Natural killer cell (primary cell): ENCODE data around the gene TBC1D22B. TPM values are rescaled to one million over a fixed set of nuclear protein-coding genes. Genes with fewer than 3 reads are reported as not detected.

Experiments
- ATAC-seq, 3 donors: fragments of 150-1000 bp in 2 of 3; fragments of 200-7000 bp in 1 of 3; cut with Tn5 transposase; 1 replicate in 1 of 3; 2 replicates in 2 of 3; pipeline ENCODE4 v1.10.0; 2021; ENCODE audit warnings: mild to moderate bottlenecking in 2 of 3, moderate library complexity in 2 of 3
- DNase-seq, 2 donors: peaks; one replicate each; pipeline versions ENCODE4 v3.0.0 to v3.0.0-alpha.2; 2013 to 2021; ENCODE audit warnings: mixed read lengths in 1 of 2
- H3K27ac ChIP-seq: one replicate; pipeline ENCODE4 v1.5.1; 2013; ENCODE audit warnings: mild to moderate bottlenecking, low read length
- H3K27me3 ChIP-seq: one replicate; pipeline ENCODE4 v1.6.1; 2013; ENCODE audit warnings: low read length; ENCODE audit not compliant: control insufficient read depth, insufficient read depth
- H3K36me3 ChIP-seq: one replicate; pipeline ENCODE4 v1.6.1; 2013; ENCODE audit warnings: low read length; ENCODE audit not compliant: control insufficient read depth, insufficient read depth
- H3K4me1 ChIP-seq: one replicate; pipeline ENCODE4 v1.6.1; 2013; ENCODE audit warnings: low read length; ENCODE audit not compliant: control insufficient read depth, insufficient read depth
- H3K4me3 ChIP-seq: one replicate; pipeline ENCODE4 v1.5.1; 2013; ENCODE audit warnings: low read length
- H3K9me3 ChIP-seq: one replicate; pipeline ENCODE4 v1.6.1; 2013; ENCODE audit warnings: low read length; ENCODE audit not compliant: control insufficient read depth, insufficient read depth
- H3K27ac Mint-ChIP-seq, 2 donors: one replicate each; pipeline ENCODE4 v1.8.0; 2022; ENCODE audit warnings: mild to moderate bottlenecking in 2 of 2, mixed read lengths in 2 of 2, moderate library complexity in 1 of 2
- H3K27me3 Mint-ChIP-seq, 2 donors: one replicate each; pipeline ENCODE4 v1.8.0; 2022; ENCODE audit warnings: low read depth in 2 of 2, mixed read lengths in 2 of 2
- H3K36me3 Mint-ChIP-seq: one replicate; pipeline ENCODE4 v1.8.0; 2022; ENCODE audit warnings: mixed read lengths
- H3K4me1 Mint-ChIP-seq, 2 donors: one replicate each; pipeline ENCODE4 v1.8.0; 2022; ENCODE audit warnings: mixed read lengths in 2 of 2
- H3K4me3 Mint-ChIP-seq: one replicate; pipeline ENCODE4 v1.8.0; 2022; ENCODE audit warnings: mild to moderate bottlenecking, moderate library complexity, mixed read lengths
- H3K9me3 Mint-ChIP-seq, 2 donors: one replicate each; pipeline ENCODE4 v1.8.0; 2022; ENCODE audit warnings: mixed read lengths in 2 of 2
- WGBS: methylation state at CpG from one replicate; pipeline ENCODE4 v1.1.7; 2013; ENCODE audit warnings: missing lambda C conversion rate; ENCODE audit not compliant: insufficient coverage; 5-methylcytosine and 5-hydroxymethylcytosine counted together
- intact Hi-C: fragments of 100-400 bp; cut with micrococcal nuclease; formaldehyde crosslinking; loops from one replicate; pipeline ENCODE4 v1.14.2; 2022
- total RNA-seq, 4 donors: library from RNA; stranded (reverse); fragments of 120-200 nt in 1 of 4; gene quantifications; one replicate each; pipeline versions ENCODE4 v1.2.3 to v1.2.4, GENCODE V29; 2013 to 2022
- TF ChIP-seq, protein P1 (sequence below): fragments of 200-600 bp; IDR thresholded peaks from one replicate; pipeline ENCODE4 v1.8.0; 2022; ENCODE audit warnings: antibody characterized with exemption

TBC1D22B gene
- total RNA-seq, 3 donors from 2014 or later (not counting 1 experiment from before 2014, with no cell fraction given) = 8.0 to 12.1 (median 12.0) TPM

DNA sequence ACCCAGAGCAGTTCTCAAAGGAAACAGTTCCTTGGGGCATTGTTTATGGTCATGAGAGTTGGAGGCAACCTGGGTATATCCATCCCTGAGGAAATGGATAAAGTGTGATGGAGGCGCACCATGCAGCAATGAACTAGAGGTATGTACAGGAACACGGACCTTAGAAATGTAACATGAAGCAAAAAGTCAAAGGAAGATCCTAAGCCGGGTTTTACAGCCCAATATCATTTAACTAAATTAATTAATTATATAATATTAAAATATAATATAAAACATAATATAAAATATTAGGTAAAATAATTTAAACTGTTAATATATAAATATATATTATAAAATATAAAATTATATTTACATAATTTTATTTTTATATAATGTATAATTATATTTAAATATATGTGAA, 52.1 kb downstream of the TBC1D22B start:
- no peak overlapping the region for H3K27ac Mint-ChIP-seq
- WGBS = 89% methylated on average over 1 of the region's 3 CpGs
- H3K36me3 ChIP-seq = peaks cover 26% of the 10 kb centered on the region
- no peak overlapping the region for H3K4me3 ChIP-seq
- no peaks in the 10 kb centered on the region for H3K9me3 Mint-ChIP-seq
- peaks cover 3% of the 10 kb centered on the region for H3K4me1 ChIP-seq
- intact Hi-C loops = no loop called here
- H3K27me3 ChIP-seq = no peaks in the 10 kb centered on the region
- H3K4me1 Mint-ChIP-seq = peaks cover 2% of the 10 kb centered on the region in 2 donors
- TF ChIP-seq, protein P1, sequence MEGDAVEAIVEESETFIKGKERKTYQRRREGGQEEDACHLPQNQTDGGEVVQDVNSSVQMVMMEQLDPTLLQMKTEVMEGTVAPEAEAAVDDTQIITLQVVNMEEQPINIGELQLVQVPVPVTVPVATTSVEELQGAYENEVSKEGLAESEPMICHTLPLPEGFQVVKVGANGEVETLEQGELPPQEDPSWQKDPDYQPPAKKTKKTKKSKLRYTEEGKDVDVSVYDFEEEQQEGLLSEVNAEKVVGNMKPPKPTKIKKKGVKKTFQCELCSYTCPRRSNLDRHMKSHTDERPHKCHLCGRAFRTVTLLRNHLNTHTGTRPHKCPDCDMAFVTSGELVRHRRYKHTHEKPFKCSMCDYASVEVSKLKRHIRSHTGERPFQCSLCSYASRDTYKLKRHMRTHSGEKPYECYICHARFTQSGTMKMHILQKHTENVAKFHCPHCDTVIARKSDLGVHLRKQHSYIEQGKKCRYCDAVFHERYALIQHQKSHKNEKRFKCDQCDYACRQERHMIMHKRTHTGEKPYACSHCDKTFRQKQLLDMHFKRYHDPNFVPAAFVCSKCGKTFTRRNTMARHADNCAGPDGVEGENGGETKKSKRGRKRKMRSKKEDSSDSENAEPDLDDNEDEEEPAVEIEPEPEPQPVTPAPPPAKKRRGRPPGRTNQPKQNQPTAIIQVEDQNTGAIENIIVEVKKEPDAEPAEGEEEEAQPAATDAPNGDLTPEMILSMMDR = no peak
- no peaks in the 10 kb centered on the region for H3K9me3 ChIP-seq
- no peak overlapping the region for H3K27ac ChIP-seq
- DNase-seq = no peak
- no peak for ATAC-seq
- no peaks in the 10 kb centered on the region for H3K36me3 Mint-ChIP-seq
- H3K4me3 Mint-ChIP-seq = no peak overlapping the region
- H3K27me3 Mint-ChIP-seq = no peaks in the 10 kb centered on the region

DNA sequence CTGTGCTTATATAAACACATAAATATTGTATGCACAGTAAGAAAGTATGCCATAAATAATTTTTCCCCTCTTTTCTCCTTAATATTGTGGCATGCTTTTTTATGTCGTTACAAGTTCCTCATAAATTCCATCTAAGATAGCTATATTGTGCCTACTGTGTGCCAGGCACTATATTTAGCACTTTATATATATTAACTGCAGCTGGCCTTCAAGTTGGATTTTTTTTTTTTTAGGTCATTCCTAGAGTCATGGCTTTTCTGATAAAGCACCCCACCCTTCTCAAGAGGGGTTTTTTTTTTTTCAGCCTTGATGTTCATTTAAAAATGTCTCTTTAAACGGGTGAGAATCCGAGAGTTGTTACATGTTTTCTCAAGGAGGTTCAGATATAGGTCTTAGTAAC, 53.4 kb downstream of the TBC1D22B start:
- Histone ChIP-seq H3K4me1 (peaks cover 6% of the 10 kb centered on the region), H3K36me3 (peaks cover 30% of the 10 kb centered on the region), H3K9me3 (no peaks in the 10 kb centered on the region), H3K27me3 (no peaks in the 10 kb centered on the region), H3K4me3 (no peak overlapping the region), H3K27ac (no peak overlapping the region)
- DNase-seq = no peak
- TF ChIP-seq, protein P1 = no peak
- Mint-ChIP-seq H3K36me3 (no peaks in the 10 kb centered on the region), H3K4me1 (peaks cover 5 to 6% of the 10 kb centered on the region in 2 donors), H3K27me3 (no peaks in the 10 kb centered on the region), H3K27ac (peak overlapping the region in 1 of 2 donors; percentile 19), H3K4me3 (no peak overlapping the region), H3K9me3 (no peaks in the 10 kb centered on the region)
- intact Hi-C loops = no loop called here
- WGBS = 98% methylated on average over 3 of the region's 3 CpGs
- no peak for ATAC-seq

DNA sequence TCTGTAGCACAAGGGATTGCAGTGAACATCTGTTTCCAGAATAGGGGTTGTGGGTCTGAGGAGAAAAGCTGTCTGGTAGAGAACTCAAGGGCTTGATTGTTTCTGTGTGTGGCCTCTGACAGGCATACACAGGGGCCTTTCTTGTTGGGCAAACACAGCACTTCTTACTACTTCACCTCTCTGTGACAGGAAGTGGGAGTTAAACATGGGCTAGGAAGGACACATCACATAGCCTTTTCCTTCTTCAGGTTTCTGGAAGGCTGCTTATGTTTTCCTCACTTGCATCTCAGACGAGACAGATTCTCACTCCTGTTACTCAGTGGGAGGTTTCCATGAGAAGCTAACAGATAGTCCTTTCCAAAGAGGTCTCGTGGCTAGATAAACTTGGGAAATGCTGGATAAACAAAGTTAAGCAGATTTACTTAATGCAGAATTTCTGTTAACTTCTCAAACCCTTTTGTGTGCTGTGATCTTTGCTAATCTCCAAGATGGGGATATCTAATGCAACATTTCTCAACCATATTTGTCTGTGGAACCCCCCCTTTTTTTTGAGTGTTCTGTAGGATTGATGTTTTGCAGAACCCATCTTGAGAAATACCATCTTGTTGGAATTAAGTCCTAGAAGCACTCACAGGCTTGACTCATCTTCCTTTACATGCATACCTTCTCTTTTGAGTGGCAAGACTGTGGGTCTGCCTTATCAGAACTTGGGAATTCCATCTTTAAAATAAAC, 54.3 kb downstream of the TBC1D22B start:
- H3K27ac ChIP-seq = no peak overlapping the region
- 94% methylated on average over 2 of the region's 2 CpGs for WGBS
- no peaks in the 10 kb centered on the region for H3K9me3 ChIP-seq
- peaks cover 6% of the 10 kb centered on the region for H3K4me1 ChIP-seq
- TF ChIP-seq, protein P1 = no peak
- DNase-seq (no peak), ATAC-seq (no peak)
- Mint-ChIP-seq H3K27ac (peak overlapping the region in 1 of 2 donors; percentile 19), H3K9me3 (no peaks in the 10 kb centered on the region), H3K36me3 (no peaks in the 10 kb centered on the region), H3K27me3 (no peaks in the 10 kb centered on the region), H3K4me3 (no peak overlapping the region), H3K4me1 (peaks cover 5 to 6% of the 10 kb centered on the region in 2 donors)
- H3K4me3 ChIP-seq = no peak overlapping the region
- H3K36me3 ChIP-seq = peaks cover 32% of the 10 kb centered on the region
- intact Hi-C loops = no loop called here
- H3K27me3 ChIP-seq = no peaks in the 10 kb centered on the region
